ENCODE results near the gene ADAMTS4.

DNA sequence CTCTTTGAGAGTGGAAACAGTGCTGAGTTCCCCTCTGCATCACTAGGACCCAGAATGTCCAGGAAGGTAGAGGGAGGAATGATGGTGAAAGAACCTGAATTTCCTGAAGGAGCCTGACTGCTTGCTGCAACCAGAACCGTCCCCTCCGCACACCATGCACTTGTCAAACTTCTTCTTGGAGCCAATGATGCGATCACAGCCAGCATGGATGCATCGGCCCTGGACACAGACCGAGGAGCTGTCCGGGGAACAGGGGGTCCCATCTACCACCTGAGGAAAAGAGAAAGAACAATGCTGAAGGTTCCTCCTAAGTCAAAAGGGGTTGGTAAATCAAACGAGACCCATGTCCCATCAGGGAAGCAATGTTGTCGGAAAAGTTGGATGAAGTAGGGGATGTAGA lies 6.9 kb downstream of the ADAMTS4 start:
- TF ChIP-seq, protein P1, sequence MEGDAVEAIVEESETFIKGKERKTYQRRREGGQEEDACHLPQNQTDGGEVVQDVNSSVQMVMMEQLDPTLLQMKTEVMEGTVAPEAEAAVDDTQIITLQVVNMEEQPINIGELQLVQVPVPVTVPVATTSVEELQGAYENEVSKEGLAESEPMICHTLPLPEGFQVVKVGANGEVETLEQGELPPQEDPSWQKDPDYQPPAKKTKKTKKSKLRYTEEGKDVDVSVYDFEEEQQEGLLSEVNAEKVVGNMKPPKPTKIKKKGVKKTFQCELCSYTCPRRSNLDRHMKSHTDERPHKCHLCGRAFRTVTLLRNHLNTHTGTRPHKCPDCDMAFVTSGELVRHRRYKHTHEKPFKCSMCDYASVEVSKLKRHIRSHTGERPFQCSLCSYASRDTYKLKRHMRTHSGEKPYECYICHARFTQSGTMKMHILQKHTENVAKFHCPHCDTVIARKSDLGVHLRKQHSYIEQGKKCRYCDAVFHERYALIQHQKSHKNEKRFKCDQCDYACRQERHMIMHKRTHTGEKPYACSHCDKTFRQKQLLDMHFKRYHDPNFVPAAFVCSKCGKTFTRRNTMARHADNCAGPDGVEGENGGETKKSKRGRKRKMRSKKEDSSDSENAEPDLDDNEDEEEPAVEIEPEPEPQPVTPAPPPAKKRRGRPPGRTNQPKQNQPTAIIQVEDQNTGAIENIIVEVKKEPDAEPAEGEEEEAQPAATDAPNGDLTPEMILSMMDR (IDR thresholded peaks at IDR 0.05; ENCODE audit: low read depth, low read length, poor library complexity, severe bottlenecking): no peak
- no peak for TF ChIP-seq EZH2phosphoT487 (IDR thresholded peaks at IDR 0.05; ENCODE audit: borderline replicate concordance, low read length)

Measured in DOHH2 (cell line).